HAP-1 (cell line): Measurements from ENCODE around the gene MAP2K5.

Experiments
- DNase-seq, 2 experiments: peaks; one replicate each; pipeline ENCODE4 v3.0.0-alpha.2; 2016 to 2020; ENCODE audit warnings: low spot score in 2 of 2
- H3K27me3 ChIP-seq: fragments of 250-450 bp; sonication (Bioruptor Pico); 2 replicates; pipeline ENCODE4 v1.5.1; 2020; ENCODE audit warnings: low read depth, mild to moderate bottlenecking, moderate library complexity
- H3K36me3 ChIP-seq: fragments of 250-450 bp; sonication (Bioruptor Pico); replicated peaks from 2 replicates; pipeline ENCODE4 v1.5.1; 2020; ENCODE audit warnings: mild to moderate bottlenecking
- H3K4me1 ChIP-seq: fragments of 250-450 bp; sonication (Bioruptor Pico); 2 replicates; pipeline ENCODE4 v1.5.1; 2020; ENCODE audit warnings: mild to moderate bottlenecking
- H3K4me3 ChIP-seq: fragments of 250-450 bp; sonication (Bioruptor Pico); 2 replicates; pipeline ENCODE4 v1.5.1; 2020; ENCODE audit warnings: mild to moderate bottlenecking, moderate library complexity
- H3K9me3 ChIP-seq: fragments of 250-450 bp; sonication (Bioruptor Pico); 2 replicates; pipeline ENCODE4 v1.5.1; 2020; ENCODE audit warnings: mild to moderate bottlenecking, moderate library complexity
- in situ Hi-C: fragments of 300-500 bp; cut with MboI; formaldehyde crosslinking; loops from 3 replicates; pipeline ENCODE4 v1.14.3; 2020; ENCODE audit warnings: low sequenced_read_pairs, inconsistent platforms, mixed read lengths

MAP2K5 gene

DNA sequence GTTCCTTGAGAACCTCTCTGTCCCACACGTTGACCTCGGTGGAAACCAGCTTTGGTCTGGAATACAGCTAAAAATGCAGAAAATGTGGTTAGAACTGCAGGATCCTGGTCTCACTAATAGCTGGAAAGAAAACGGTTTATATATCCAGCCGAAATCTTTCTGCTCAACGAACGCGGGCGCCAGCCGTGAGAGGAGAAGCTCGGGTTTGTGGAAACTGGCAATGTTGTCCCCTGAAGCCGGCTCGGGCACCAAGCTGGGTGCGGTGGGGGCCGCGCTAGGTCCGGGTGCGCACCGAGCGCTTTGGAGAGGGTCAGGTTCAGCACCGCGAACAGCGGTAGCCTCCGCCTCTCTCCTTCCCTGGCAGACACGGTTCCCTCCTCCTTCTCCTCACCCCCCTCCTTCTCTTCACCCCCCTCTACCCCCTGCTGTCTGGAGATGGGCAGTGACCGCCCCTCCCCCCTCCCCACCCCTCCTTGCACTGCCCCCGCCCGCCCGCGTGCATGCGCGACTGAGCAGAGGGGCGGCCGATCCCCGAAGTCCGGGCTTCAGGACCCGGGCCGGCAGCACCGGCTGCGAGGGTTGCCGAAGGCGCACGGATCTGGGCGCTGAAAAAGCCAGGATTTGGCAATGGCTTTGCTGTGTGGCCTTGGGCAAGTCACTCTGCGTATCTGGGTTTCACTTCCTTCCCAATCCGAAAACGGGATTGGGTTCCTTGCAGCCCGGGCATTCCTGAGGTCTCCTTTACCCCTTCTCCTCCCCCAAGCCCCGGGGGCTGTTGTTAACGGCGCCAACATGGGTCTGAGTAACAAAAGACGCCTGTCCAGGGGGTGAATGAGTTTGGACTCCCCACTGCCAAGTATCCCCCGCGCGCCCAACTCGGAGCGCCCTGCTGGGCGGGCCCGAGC lies 282.7 kb downstream of the MAP2K5 start, which contains the start of gene SKOR1:
Gene SKOR1 (plus strand): TSS at position 534 of the 905 bp plus-strand sequence. CDS start 94 bp downstream, at position 628.
- no peak within 1 kb of the TSS for H3K4me3 ChIP-seq
- in situ Hi-C loops: no loop called here
- H3K27me3 ChIP-seq: peaks cover 56% of the 10 kb centered on the region
- DNase-seq: peak in 1 of 2 experiments; percentile 44
- H3K9me3 ChIP-seq: peaks cover 6% of the 10 kb centered on the region; the same call in 1 of the 2 replicates
- H3K36me3 ChIP-seq: no peaks in the 10 kb centered on the region
- H3K4me1 ChIP-seq: no peaks in the 10 kb centered on the region

DNA sequence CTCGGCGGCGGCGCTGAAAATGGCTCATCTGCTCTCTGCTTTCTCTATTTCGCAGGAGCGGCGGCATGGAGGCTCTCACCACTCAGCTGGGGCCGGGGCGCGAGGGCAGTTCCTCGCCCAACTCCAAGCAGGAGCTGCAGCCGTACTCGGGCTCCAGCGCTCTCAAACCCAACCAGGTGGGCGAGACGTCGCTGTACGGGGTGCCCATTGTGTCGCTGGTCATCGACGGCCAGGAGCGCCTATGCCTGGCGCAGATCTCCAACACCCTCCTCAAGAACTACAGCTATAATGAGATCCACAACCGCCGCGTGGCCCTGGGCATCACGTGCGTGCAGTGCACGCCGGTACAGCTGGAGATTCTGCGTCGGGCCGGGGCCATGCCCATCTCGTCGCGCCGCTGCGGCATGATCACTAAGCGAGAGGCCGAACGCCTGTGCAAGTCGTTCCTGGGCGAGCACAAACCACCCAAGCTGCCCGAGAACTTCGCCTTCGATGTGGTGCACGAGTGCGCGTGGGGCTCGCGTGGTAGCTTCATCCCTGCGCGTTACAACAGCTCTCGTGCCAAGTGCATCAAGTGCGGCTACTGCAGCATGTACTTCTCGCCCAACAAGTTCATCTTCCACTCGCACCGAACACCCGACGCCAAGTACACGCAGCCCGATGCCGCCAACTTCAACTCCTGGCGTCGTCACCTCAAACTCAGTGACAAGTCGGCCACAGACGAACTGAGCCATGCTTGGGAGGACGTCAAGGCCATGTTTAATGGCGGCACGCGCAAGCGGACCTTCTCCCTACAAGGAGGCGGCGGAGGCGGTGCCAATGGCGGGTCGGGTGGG lies 283.6 kb downstream of the MAP2K5 start:
- Histone ChIP-seq H3K36me3 (no peaks in the 10 kb centered on the region), H3K4me1 (no peaks in the 10 kb centered on the region), H3K9me3 (peaks cover 6% of the 10 kb centered on the region; the same call in 1 of the 2 replicates), H3K27me3 (peaks cover 47% of the 10 kb centered on the region), H3K4me3 (no peak overlapping the region)
- in situ Hi-C loops: no loop called here
- no peak for DNase-seq

GRCh38 chr15:67826717-67827561 lies 284.4 kb downstream of the MAP2K5 start:
- no peaks in the 10 kb centered on the region for H3K4me1 ChIP-seq
- no peaks in the 10 kb centered on the region for H3K36me3 ChIP-seq
- in situ Hi-C loops: no loop called here
- peaks cover 39% of the 10 kb centered on the region for H3K27me3 ChIP-seq
- no peak for DNase-seq
- no peak overlapping the region for H3K4me3 ChIP-seq
- peaks cover 6% of the 10 kb centered on the region; the same call in 1 of the 2 replicates for H3K9me3 ChIP-seq

DNA sequence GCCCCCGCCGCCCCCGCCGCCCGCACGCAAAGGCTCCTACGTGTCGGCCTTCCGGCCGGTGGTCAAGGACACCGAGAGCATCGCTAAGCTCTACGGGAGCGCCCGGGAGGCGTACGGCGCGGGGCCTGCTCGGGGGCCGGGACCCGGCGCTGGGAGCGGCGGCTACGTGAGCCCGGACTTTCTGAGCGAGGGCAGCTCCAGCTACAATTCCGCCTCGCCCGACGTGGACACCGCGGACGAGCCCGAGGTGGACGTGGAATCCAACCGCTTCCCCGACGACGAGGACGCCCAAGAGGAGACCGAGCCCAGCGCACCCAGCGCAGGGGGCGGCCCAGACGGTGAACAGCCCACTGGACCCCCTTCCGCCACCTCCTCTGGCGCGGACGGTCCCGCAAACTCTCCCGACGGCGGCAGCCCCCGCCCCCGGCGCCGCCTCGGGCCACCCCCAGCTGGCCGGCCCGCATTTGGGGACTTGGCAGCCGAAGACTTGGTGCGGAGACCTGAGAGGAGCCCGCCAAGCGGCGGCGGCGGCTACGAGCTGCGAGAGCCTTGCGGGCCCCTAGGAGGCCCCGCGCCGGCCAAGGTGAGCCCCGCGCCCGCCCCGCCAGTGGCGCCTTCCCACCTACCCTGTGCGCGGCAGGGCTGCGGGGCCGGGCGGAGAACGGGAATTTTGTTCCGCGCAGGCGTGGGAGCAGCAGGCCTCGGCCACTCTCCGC lies 285.2 kb downstream of the MAP2K5 start:
- in situ Hi-C loops: no loop called here
- Histone ChIP-seq H3K9me3 (peaks cover 6% of the 10 kb centered on the region; the same call in 1 of the 2 replicates), H3K27me3 (peaks cover 37% of the 10 kb centered on the region), H3K4me3 (no peak overlapping the region), H3K4me1 (no peaks in the 10 kb centered on the region), H3K36me3 (no peaks in the 10 kb centered on the region)
- DNase-seq: no peak

GRCh38 chr15:67828278-67828968 lies 285.9 kb downstream of the MAP2K5 start:
- peaks cover 37% of the 10 kb centered on the region for H3K27me3 ChIP-seq
- in situ Hi-C loops: no loop called here
- no peaks in the 10 kb centered on the region for H3K4me1 ChIP-seq
- no peaks in the 10 kb centered on the region for H3K36me3 ChIP-seq
- no peak overlapping the region for H3K4me3 ChIP-seq
- peaks cover 6% of the 10 kb centered on the region; the same call in 1 of the 2 replicates for H3K9me3 ChIP-seq
- no peak for DNase-seq

DNA sequence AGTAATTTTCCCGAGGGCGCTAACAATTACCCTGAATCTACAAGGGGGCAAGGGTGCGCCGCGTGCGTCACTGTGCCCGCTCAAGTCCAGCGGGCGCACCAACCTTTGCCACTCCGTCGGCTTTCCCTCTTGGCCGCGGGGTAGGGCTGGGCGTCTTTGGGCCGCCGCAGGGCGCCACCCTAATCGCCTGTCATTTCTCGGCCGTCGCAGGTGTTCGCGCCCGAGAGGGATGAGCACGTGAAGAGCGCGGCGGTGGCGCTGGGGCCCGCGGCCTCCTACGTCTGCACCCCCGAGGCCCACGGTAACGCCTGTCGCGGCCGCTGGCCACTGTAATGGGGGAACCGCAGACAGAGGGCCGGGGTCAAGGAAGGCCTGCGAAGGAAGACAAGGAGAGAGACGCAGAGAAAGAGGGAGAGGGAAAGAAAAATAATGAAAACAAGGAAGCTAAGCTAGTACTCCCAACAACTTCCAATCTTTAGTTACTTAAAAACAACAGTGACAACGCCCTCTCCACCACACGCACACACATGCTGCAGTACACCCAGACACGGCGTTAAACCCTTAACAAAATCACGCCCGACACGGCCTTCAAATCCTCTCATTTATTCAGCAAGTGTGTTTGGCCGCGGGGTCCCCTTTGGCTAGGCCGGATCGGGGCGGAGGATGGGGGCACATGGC lies 286.6 kb downstream of the MAP2K5 start:
- H3K9me3 ChIP-seq: peaks cover 6% of the 10 kb centered on the region; the same call in 1 of the 2 replicates
- peaks cover 32% of the 10 kb centered on the region for H3K27me3 ChIP-seq
- no peaks in the 10 kb centered on the region for H3K36me3 ChIP-seq
- no peak overlapping the region for H3K4me3 ChIP-seq
- peaks cover 5% of the 10 kb centered on the region for H3K4me1 ChIP-seq
- in situ Hi-C loops: no loop called here
- no peak for DNase-seq

- DNase-seq: no peak
- Histone ChIP-seq H3K4me3 (no peak overlapping the region), H3K27me3 (peaks cover 26% of the 10 kb centered on the region), H3K36me3 (no peaks in the 10 kb centered on the region), H3K9me3 (peaks cover 6% of the 10 kb centered on the region; the same call in 1 of the 2 replicates), H3K4me1 (peaks cover 7% of the 10 kb centered on the region)
- in situ Hi-C loops: no loop called here
These were observed 287.4 kb downstream of the MAP2K5 start for GRCh38 chr15:67829647-67830504.

DNA sequence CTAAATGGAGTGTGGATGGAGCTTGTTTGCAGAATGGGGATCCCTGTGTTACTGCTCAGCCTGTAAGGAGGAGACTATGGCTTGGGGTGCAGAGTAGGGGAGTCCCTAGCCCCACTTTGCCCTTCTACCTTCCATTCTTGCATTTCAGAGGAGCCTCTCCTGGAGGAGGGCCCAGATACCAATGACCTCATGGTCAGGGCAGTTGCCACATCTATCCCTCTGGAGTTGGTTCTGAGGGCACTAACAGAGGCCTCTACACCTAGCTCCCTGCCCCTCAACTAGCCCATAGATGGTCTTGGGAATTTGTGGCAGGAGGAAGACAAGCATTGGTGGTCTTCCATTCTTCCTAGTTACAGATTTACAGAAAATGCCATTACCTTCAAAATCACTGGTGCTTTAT lies 288.9 kb downstream of the MAP2K5 start:
- in situ Hi-C loops: no loop called here
- H3K4me1 ChIP-seq: peaks cover 7% of the 10 kb centered on the region
- no peaks in the 10 kb centered on the region for H3K36me3 ChIP-seq
- H3K9me3 ChIP-seq: peaks cover 6% of the 10 kb centered on the region; the same call in 1 of the 2 replicates
- no peak for DNase-seq
- H3K4me3 ChIP-seq: no peak overlapping the region
- peaks cover 17% of the 10 kb centered on the region for H3K27me3 ChIP-seq

DNA sequence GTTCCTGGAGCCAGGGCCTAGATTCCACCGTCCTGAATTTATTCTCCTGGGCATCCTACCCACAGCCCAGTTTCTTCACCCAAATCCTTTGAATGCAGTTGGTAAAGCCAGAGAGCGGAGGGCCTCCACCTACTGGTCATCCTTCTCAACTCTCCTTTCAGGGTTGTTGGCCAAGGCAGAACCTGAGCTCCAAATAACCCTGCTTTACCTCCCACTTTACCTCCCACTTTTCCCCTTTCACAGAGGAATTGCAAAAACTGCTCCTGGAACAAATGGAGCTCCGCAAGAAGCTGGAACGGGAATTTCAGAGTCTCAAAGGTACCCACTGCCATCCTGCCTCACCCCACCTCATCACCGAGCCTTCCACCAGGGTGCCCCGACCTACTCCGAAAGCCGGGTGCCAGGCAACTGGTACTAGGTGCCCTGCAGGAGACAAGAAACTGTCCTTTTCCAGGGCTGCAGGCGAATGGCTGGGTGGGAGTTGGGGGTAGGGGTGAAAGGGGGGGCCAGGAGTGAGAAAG lies 289.6 kb downstream of the MAP2K5 start:
- peaks cover 17% of the 10 kb centered on the region for H3K27me3 ChIP-seq
- no peaks in the 10 kb centered on the region for H3K36me3 ChIP-seq
- peaks cover 6% of the 10 kb centered on the region; the same call in 1 of the 2 replicates for H3K9me3 ChIP-seq
- no peak overlapping the region for H3K4me3 ChIP-seq
- peaks cover 7% of the 10 kb centered on the region for H3K4me1 ChIP-seq
- peak in 1 of 2 experiments; percentile 58 for DNase-seq
- in situ Hi-C loops: no loop called here

- Histone ChIP-seq H3K9me3 (peaks cover 6% of the 10 kb centered on the region; the same call in 1 of the 2 replicates), H3K27me3 (peaks cover 17% of the 10 kb centered on the region), H3K4me1 (peaks cover 7% of the 10 kb centered on the region), H3K4me3 (no peak overlapping the region), H3K36me3 (no peaks in the 10 kb centered on the region)
- in situ Hi-C loops: no loop called here
- no peak for DNase-seq
These were observed 290.6 kb downstream of the MAP2K5 start for GRCh38 chr15:67832897-67833709.
